OCI-LY7 (cell line): ENCODE data around the gene NDUFB10. TPM values are rescaled to one million over a fixed set of nuclear protein-coding genes. Genes with fewer than 3 reads are reported as not detected.

ENCODE experiments used
- BruUV-seq: library from RNA; stranded (reverse); fragments of 400-500 nt; replicated peaks from 2 replicates; lab custom pipeline; 2021; lab: Mats Ljungman, UMichigan
- CTCF ChIA-PET: fragments of 300-600 bp; sonication (Branson Sonifier 250); formaldehyde crosslinking; loops from one replicate; lab custom pipeline; 2022; ENCODE audit warnings: antibody characterized with exemption; ENCODE audit not compliant: unreplicated experiment; lab: Charles Lee
- POLR2A ChIA-PET: fragments of 300-600 bp; sonication (Branson Sonifier 250); formaldehyde crosslinking; loops from one replicate; lab custom pipeline; 2022; ENCODE audit warnings: antibody characterized with exemption; lab: Charles Lee
- DNase-seq: peaks from one replicate; pipeline ENCODE4 v3.0.0-alpha.2; 2015; ENCODE audit warnings: low spot score
- H2AFZ ChIP-seq: fragments of 200-600 bp; sonication (generic), shearing (Covaris generic); 2 replicates; pipeline ENCODE4 v1.6.1; 2014; ENCODE audit warnings: mild to moderate bottlenecking, antibody characterized with exemption, low read length, moderate library complexity
- H3K27ac ChIP-seq: fragments of 200-600 bp; sonication (generic); 2 replicates; pipeline ENCODE4 v1.5.1; 2014; ENCODE audit warnings: mixed run types, low read depth, mild to moderate bottlenecking, moderate library complexity, low read length, inconsistent platforms; ENCODE audit not compliant: poor library complexity, severe bottlenecking
- H3K36me3 ChIP-seq: fragments of 200-600 bp; sonication (generic); 2 replicates; pipeline ENCODE4 v1.6.1; 2014; ENCODE audit warnings: mild to moderate bottlenecking, antibody characterized with exemption, low read length, moderate library complexity, mixed read lengths; ENCODE audit not compliant: insufficient read depth
- H3K4me1 ChIP-seq: fragments of 200-600 bp; sonication (generic); 2 replicates; pipeline ENCODE4 v1.5.1; 2014; ENCODE audit warnings: mild to moderate bottlenecking, low read length; ENCODE audit not compliant: insufficient read depth, poor library complexity, severe bottlenecking
- H3K4me2 ChIP-seq: fragments of 200-600 bp; sonication (generic); 2 replicates; pipeline ENCODE4 v1.6.1; 2014; ENCODE audit warnings: mild to moderate bottlenecking, low read length
- H3K4me3 ChIP-seq: fragments of 200-600 bp; sonication (generic); 2 replicates; pipeline ENCODE4 v1.5.1; 2014; ENCODE audit warnings: mild to moderate bottlenecking, low read depth, low read length; ENCODE audit not compliant: poor library complexity, severe bottlenecking
- H3K79me2 ChIP-seq: fragments of 200-600 bp; sonication (generic); 2 replicates; pipeline ENCODE4 v1.6.1; 2016; ENCODE audit warnings: low read depth, mild to moderate bottlenecking, low read length, moderate library complexity, mixed read lengths; ENCODE audit not compliant: insufficient read depth
- H3K9me2 ChIP-seq: fragments of 200-600 bp; sonication (generic); 2 replicates; pipeline ENCODE4 v1.6.1; 2016; ENCODE audit warnings: mild to moderate bottlenecking, low read length, mixed read lengths; ENCODE audit not compliant: insufficient read depth
- H3K9me3 ChIP-seq: fragments of 200-600 bp; sonication (generic); 2 replicates; pipeline ENCODE4 v1.6.1; 2014; ENCODE audit warnings: mild to moderate bottlenecking, mixed run types, low read length, mixed read lengths
- H4K20me1 ChIP-seq: fragments of 200-600 bp; sonication (generic); 2 replicates; pipeline ENCODE4 v1.6.1; 2014; ENCODE audit warnings: mild to moderate bottlenecking, antibody characterized with exemption, low read length, moderate library complexity, mixed read lengths; ENCODE audit not compliant: insufficient read depth
- CTCF ChIP-seq: fragments of 200-600 bp; sonication (generic); conservative IDR thresholded peaks from 2 replicates; pipeline ENCODE4 v1.5.1; 2014; ENCODE audit warnings: mild to moderate bottlenecking, antibody characterized with exemption, low read length, moderate library complexity, mixed read lengths
- EZH2phosphoT487 ChIP-seq: fragments of 200-600 bp; sonication (generic); IDR thresholded peaks from 2 replicates; pipeline ENCODE4 v1.6.1; 2018; ENCODE audit warnings: low read depth, borderline replicate concordance, mild to moderate bottlenecking, mixed run types, antibody characterized with exemption, low read length, moderate library complexity, mixed read lengths
- intact Hi-C: fragments of 100-400 bp; cut with micrococcal nuclease; formaldehyde crosslinking; loops from one replicate; pipeline ENCODE4 v1.10.0; 2022; ENCODE audit not compliant: unreplicated experiment
- total RNA-seq, 2 experiments: library from RNA; depleted of rRNA in 1 of 2; stranded (reverse); fragments of >200 nt in 1 of 2; shearing (Covaris generic) in 1 of 2; gene quantifications; 2 replicates each; pipeline ENCODE4 v1.2.3, GENCODE V29; 2014 to 2022

The NDUFB10 gene
- total RNA-seq, 2 experiments from 2014 or later, result 201 to 240 TPM

- no peaks in the 10 kb centered on the region for H4K20me1 ChIP-seq
- no peak overlapping the region for H3K27ac ChIP-seq
Observed at GRCh38 chr16:1922357-1922756, 37.0 kb upstream of the NDUFB10 start.

GRCh38 chr16:1923299-1924034 lies 35.9 kb upstream of the NDUFB10 start:
- no TSS peak for BruUV-seq
- H3K4me1 ChIP-seq, result peaks cover 2% of the 10 kb centered on the region
- no peak overlapping the region for H3K4me2 ChIP-seq
- no peak overlapping the region for H3K4me3 ChIP-seq
- no peaks in the 10 kb centered on the region for H4K20me1 ChIP-seq
- H3K9me3 ChIP-seq, result no peaks in the 10 kb centered on the region
- no peak for DNase-seq
- no peaks in the 10 kb centered on the region for H3K36me3 ChIP-seq
- TF ChIP-seq CTCF, result peak; percentile 32; the same call in 1 of the 2 replicates
- TF ChIP-seq EZH2phosphoT487, result no peak
- POLR2A ChIA-PET, result no interaction called here
- CTCF ChIA-PET, result no interaction called here
- H3K79me2 ChIP-seq, result no peaks in the 10 kb centered on the region
- no peak overlapping the region for H3K27ac ChIP-seq
- no peak overlapping the region for H2AFZ ChIP-seq
- H3K9me2 ChIP-seq, result no peaks in the 10 kb centered on the region
- intact Hi-C loops, result no loop called here

More at GRCh38 chr16:1922357-1922756, 37.0 kb upstream of the NDUFB10 start:
- POLR2A ChIA-PET, result no interaction called here
- TF ChIP-seq EZH2phosphoT487, result no peak
- no peak for TF ChIP-seq CTCF
- Histone ChIP-seq H3K9me3 (no peaks in the 10 kb centered on the region), H3K79me2 (no peaks in the 10 kb centered on the region), H3K9me2 (no peaks in the 10 kb centered on the region), H2AFZ (no peak overlapping the region), H3K4me3 (no peak overlapping the region), H3K4me2 (no peak overlapping the region), H3K36me3 (no peaks in the 10 kb centered on the region), H3K4me1 (peaks cover 2% of the 10 kb centered on the region)
- CTCF ChIA-PET, result no interaction called here
- intact Hi-C loops, result no loop called here
- DNase-seq, result no peak
- no TSS peak for BruUV-seq

- H3K79me2 ChIP-seq, result no peaks in the 10 kb centered on the region
- no peaks in the 10 kb centered on the region for H4K20me1 ChIP-seq
- H3K4me3 ChIP-seq, result no peak overlapping the region
- H3K9me2 ChIP-seq, result no peaks in the 10 kb centered on the region
- CTCF ChIA-PET, result no interaction called here
- no TSS peak for BruUV-seq
- H3K4me2 ChIP-seq, result no peak overlapping the region
- no peak overlapping the region for H3K27ac ChIP-seq
- intact Hi-C loops, result no loop called here
- POLR2A ChIA-PET, result no interaction called here
- H3K9me3 ChIP-seq, result no peaks in the 10 kb centered on the region
- no peak overlapping the region for H2AFZ ChIP-seq
- DNase-seq, result no peak
- TF ChIP-seq CTCF (no peak), EZH2phosphoT487 (no peak)
- H3K36me3 ChIP-seq, result no peaks in the 10 kb centered on the region
- peaks cover 2% of the 10 kb centered on the region for H3K4me1 ChIP-seq
Observed at GRCh38 chr16:1924095-1924494, 35.2 kb upstream of the NDUFB10 start.
